Fibroblast of lung (primary cell): ENCODE results near the gene CAMK2N2.

ENCODE experiments used
- CTCF ChIP-seq, 2 donors: IDR thresholded peaks in 1 of 2; conservative IDR thresholded peaks in 1 of 2; 1 replicate in 1 of 2; 2 replicates in 1 of 2; pipeline ENCODE4 v1.5.1; 2011 to 2012; ENCODE audit warnings: low read length in 2 of 2, control low read depth in 1 of 2, inconsistent platforms in 1 of 2, low read depth in 1 of 2, mild to moderate bottlenecking in 1 of 2
- EZH2 ChIP-seq: IDR thresholded peaks from 2 replicates; pipeline ENCODE4 v1.5.1; 2012; ENCODE audit warnings: low read length, control low read depth, mild to moderate bottlenecking; ENCODE audit errors: missing control alignments

GRCh38 chr3:184291044-184291737, 29.8 kb upstream of the CAMK2N2 start:
- TF ChIP-seq CTCF (conservative IDR thresholded peaks at IDR 0.05 in 1 of 2, IDR thresholded peaks at IDR 0.05 in 1 of 2; ENCODE audit: low read depth in 1 of 2, low read length in 2 of 2) (no peak), EZH2 (no peak)
